Measurements from ENCODE around the gene ANLN. TPM values are rescaled to one million over a fixed set of nuclear protein-coding genes. Genes with fewer than 3 reads are reported as not detected.

Gene ANLN
- total RNA-seq, 1 donor from 2014 or later = 18.9 TPM

DNA sequence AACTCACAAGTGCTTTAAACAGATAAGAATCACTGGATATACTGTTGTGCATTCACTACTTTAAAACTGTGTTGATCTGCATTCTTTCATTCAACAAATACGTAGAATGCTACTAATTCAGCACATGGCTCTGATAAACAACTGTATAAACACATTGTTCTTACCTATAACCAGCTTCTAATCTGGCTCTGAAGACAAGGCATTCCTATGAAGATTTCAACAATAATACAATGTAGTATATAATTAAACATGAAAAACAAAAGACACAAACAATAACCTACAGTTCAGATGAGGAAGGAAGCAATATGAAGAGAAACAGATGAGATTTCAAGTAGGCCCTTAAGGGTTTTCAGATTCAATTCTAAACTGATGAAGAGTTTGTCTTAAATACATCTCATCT lies 31.1 kb upstream of the ANLN start:
- no peaks in the 10 kb centered on the region for H3K27me3 ChIP-seq
- intact Hi-C loops (cut with DNase I) = no loop called here
- H3K27ac ChIP-seq = no peak overlapping the region
- TF ChIP-seq POLR2A (IDR thresholded peaks at IDR 0.05) = no peak
- no peak overlapping the region for H3K4me3 ChIP-seq
- no peaks in the 10 kb centered on the region for H3K9me3 ChIP-seq
- H3K36me3 ChIP-seq = no peaks in the 10 kb centered on the region
- DNase-seq (ENCODE audit: extremely low spot score in 2 of 2) = no peak
- H3K4me1 ChIP-seq = no peaks in the 10 kb centered on the region

DNA sequence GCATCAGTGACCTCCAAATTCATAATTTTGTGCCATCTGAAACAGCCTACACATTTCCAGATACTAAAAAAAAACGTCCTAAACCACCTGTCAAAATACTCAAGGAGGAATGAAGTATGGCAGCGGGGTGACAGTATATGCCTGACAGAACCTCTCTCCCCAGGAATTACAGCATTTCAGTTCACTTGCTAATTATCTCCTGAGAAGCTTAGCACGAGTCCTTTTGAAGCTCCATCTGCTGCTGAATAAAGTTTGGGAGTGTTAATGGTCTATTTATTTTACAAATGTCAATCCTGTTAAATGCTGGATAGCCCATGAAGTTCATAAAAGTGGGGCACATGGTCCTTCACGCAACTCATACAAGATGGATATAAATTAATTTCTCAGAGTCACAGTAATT lies 29.4 kb upstream of the ANLN start:
- TF ChIP-seq, protein P1, sequence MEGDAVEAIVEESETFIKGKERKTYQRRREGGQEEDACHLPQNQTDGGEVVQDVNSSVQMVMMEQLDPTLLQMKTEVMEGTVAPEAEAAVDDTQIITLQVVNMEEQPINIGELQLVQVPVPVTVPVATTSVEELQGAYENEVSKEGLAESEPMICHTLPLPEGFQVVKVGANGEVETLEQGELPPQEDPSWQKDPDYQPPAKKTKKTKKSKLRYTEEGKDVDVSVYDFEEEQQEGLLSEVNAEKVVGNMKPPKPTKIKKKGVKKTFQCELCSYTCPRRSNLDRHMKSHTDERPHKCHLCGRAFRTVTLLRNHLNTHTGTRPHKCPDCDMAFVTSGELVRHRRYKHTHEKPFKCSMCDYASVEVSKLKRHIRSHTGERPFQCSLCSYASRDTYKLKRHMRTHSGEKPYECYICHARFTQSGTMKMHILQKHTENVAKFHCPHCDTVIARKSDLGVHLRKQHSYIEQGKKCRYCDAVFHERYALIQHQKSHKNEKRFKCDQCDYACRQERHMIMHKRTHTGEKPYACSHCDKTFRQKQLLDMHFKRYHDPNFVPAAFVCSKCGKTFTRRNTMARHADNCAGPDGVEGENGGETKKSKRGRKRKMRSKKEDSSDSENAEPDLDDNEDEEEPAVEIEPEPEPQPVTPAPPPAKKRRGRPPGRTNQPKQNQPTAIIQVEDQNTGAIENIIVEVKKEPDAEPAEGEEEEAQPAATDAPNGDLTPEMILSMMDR (IDR thresholded peaks at IDR 0.05) = no peak
- TF ChIP-seq POLR2A (IDR thresholded peaks at IDR 0.05) = no peak
- no peak for TF ChIP-seq POLR2AphosphoS5 (IDR thresholded peaks at IDR 0.05; ENCODE audit: insufficient read depth in 1 of 2, low read depth in 1 of 2)

DNA sequence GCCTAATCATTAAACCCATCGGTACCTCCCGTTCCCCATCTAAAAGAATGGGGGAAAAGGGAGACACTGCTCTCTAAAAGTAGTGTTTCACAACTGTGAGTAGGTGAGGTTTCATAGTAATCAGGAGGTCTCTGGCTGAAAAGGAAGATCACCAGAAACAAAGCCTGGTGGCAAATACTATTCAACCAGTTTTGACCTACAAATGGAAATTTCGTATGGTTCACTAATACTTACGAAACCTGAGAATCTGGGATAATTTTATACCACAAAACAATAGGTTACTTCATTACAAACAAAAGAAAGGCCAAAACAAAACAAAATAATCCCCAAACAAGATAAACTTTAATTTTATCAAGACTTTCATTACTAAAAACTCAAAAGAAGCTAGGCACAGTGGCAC lies 28.4 kb upstream of the ANLN start:
- no peaks in the 10 kb centered on the region for H3K27me3 ChIP-seq
- no peak for DNase-seq (ENCODE audit: extremely low spot score in 2 of 2)
- intact Hi-C loops (cut with DNase I) = no loop called here
- H3K4me3 ChIP-seq = no peak overlapping the region
- no peaks in the 10 kb centered on the region for H3K4me1 ChIP-seq
- H3K36me3 ChIP-seq = no peaks in the 10 kb centered on the region
- no peaks in the 10 kb centered on the region for H3K9me3 ChIP-seq
- TF ChIP-seq POLR2AphosphoS5 (IDR thresholded peaks at IDR 0.05; ENCODE audit: insufficient read depth in 1 of 2, low read depth in 1 of 2) = no peak
- no peak for TF ChIP-seq POLR2A (IDR thresholded peaks at IDR 0.05)
- TF ChIP-seq, protein P1 (IDR thresholded peaks at IDR 0.05) = no peak
- no peak overlapping the region for H3K27ac ChIP-seq

More for the DNA sequence above, 29.4 kb upstream of the ANLN start:
- Histone ChIP-seq H3K27me3 (no peaks in the 10 kb centered on the region), H3K36me3 (no peaks in the 10 kb centered on the region), H3K9me3 (no peaks in the 10 kb centered on the region), H3K4me1 (no peaks in the 10 kb centered on the region), H3K27ac (no peak overlapping the region), H3K4me3 (no peak overlapping the region)
- intact Hi-C loops (cut with DNase I) = no loop called here
- DNase-seq (ENCODE audit: extremely low spot score in 2 of 2) = no peak

DNA sequence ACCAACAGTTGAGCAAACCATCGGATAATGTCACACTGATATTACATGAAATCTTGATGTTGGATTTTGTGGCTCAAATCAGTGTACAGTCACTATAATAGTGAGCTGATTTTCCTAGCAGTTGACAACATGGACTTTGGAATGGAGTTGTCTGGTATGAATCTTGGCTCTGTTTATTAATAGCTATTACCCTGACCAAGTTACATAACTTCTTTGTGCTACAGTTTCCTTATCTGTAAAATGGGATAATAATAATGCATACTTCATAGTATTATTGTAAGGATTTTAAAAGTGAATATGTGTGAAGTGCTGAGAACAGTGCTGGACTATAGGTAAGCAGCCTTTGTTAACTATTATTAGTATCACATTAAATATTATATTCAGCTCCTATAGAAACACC lies 26.1 kb upstream of the ANLN start:
- TF ChIP-seq POLR2A (IDR thresholded peaks at IDR 0.05) (no peak), POLR2AphosphoS5 (IDR thresholded peaks at IDR 0.05; ENCODE audit: insufficient read depth in 1 of 2, low read depth in 1 of 2) (no peak)
- TF ChIP-seq, protein P1 (IDR thresholded peaks at IDR 0.05) = no peak
- Histone ChIP-seq H3K27me3 (no peaks in the 10 kb centered on the region), H3K27ac (no peak overlapping the region), H3K36me3 (no peaks in the 10 kb centered on the region), H3K4me1 (no peaks in the 10 kb centered on the region), H3K4me3 (no peak overlapping the region), H3K9me3 (no peaks in the 10 kb centered on the region)
- intact Hi-C loops (cut with DNase I) = no loop called here
- no peak for DNase-seq (ENCODE audit: extremely low spot score in 2 of 2)

DNA sequence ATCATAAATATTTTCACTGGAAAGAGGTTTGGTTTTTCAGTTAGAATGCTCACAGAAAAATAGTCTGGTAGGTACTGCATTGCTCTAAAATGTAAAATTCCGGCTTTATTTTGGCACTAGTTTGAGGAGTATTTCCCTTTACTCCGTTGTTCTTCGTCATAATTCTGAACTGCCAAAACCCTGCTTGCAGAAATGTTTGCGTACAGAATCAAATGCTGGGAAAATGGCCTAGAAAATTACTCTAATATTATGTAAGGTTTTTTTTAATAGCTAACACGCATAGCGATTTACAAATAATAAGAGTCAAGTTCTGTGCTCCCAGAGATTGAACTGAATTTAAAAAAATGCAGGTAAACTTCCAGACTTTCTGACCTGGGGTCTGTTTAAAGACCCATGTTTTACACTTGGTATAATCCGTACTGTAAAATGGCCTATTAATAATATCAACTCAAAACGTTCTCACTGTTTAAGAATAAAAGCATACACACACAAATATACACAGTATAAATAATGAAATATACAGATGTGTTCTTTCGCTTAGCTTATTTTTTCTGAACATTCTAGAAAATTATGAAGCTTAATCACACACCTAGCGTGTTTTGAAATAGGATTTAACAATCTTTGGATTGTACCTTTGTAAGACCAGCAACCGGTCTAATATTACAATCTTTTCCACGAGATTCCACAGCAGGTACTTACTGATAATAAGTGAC lies 23.5 kb upstream of the ANLN start:
- intact Hi-C loops (cut with DNase I) = no loop called here
- Histone ChIP-seq H3K27me3 (no peaks in the 10 kb centered on the region), H3K9me3 (no peaks in the 10 kb centered on the region), H3K4me1 (no peaks in the 10 kb centered on the region), H3K36me3 (no peaks in the 10 kb centered on the region), H3K27ac (peak overlapping the region; percentile 68), H3K4me3 (peak overlapping the region; percentile 63 to 93)
- TF ChIP-seq, protein P1 (IDR thresholded peaks at IDR 0.05) = no peak
- TF ChIP-seq POLR2A (IDR thresholded peaks at IDR 0.05) (no peak), POLR2AphosphoS5 (IDR thresholded peaks at IDR 0.05; ENCODE audit: insufficient read depth in 1 of 2, low read depth in 1 of 2) (no peak)
- DNase-seq (ENCODE audit: extremely low spot score in 2 of 2) = no peak
